ENCODE data around the gene MUC5B.
"Not testable (repeated sequence)": the region's sequence is repeated elsewhere in the genome, so short reads cannot be mapped to it uniquely, and the experiment has no call there.

GRCh38 chr11:1250411-1250810, 27.5 kb downstream of the MUC5B start:
- not testable (repeated sequence) for TF ChIP-seq EZH2phosphoT487 (IDR thresholded peaks at IDR 0.05; ENCODE audit: insufficient read depth, low read depth); EZH2 (IDR thresholded peaks at IDR 0.05; ENCODE audit: insufficient read depth, poor library complexity, severe bottlenecking)
